Breast epithelium (tissue), 4 donors: ENCODE results near the gene EEPD1. TPM values are rescaled to one million over a fixed set of nuclear protein-coding genes. Genes with fewer than 3 reads are reported as not detected.

ENCODE experiments used
- DNase-seq, 2 donors: peaks; one replicate each; pipeline ENCODE4 v3.0.0-alpha.2; 2019; ENCODE audit warnings: low spot score in 2 of 2
- H3K27ac ChIP-seq, 2 donors: fragments of 200-600 bp; sonication (generic) in 1 of 2; one replicate each; pipeline ENCODE4 v1.5.1; 2016 to 2019; ENCODE audit warnings: mild to moderate bottlenecking in 1 of 2
- H3K27me3 ChIP-seq, 2 donors: fragments of 200-600 bp; sonication (generic) in 1 of 2; one replicate each; pipeline versions ENCODE4 v1.5.1 to v1.6.0; 2017 to 2019; ENCODE audit warnings: control low read depth in 1 of 2, mild to moderate bottlenecking in 1 of 2
- H3K36me3 ChIP-seq: fragments of 200-600 bp; one replicate; pipeline ENCODE4 v1.5.1; 2019
- H3K4me1 ChIP-seq, 2 donors: fragments of 200-600 bp; sonication (generic); one replicate each; pipeline ENCODE4 v1.5.1; 2016 to 2019; ENCODE audit warnings: control low read depth in 1 of 2
- H3K4me3 ChIP-seq, 3 donors: fragments of 200-600 bp; sonication (generic); 1 replicate in 2 of 3; 2 replicates in 1 of 3; pipeline ENCODE4 v1.5.1; 2016 to 2019; ENCODE audit warnings: mild to moderate bottlenecking in 3 of 3, moderate library complexity in 2 of 3
- H3K9me3 ChIP-seq, 2 donors: fragments of 200-600 bp; sonication (generic) in 1 of 2; one replicate each; pipeline ENCODE4 v1.5.1; 2016 to 2019; ENCODE audit warnings: control low read depth in 1 of 2
- POLR2A ChIP-seq: fragments of 450-650 bp; IDR thresholded peaks from one replicate; pipeline ENCODE4 v1.6.1; 2016; ENCODE audit warnings: antibody characterized with exemption, mild to moderate bottlenecking, moderate library complexity
- POLR2AphosphoS5 ChIP-seq, 3 donors: sonication (generic); formaldehyde crosslinking; IDR thresholded peaks; one replicate each; pipeline ENCODE4 v1.6.1; 2017; ENCODE audit warnings: antibody characterized with exemption in 3 of 3
- intact Hi-C: fragments of 100-400 bp; cut with DNase I; formaldehyde crosslinking; loops from one replicate; pipeline ENCODE4 v1.15.1; 2023; ENCODE audit warnings: low total_unique reads
- total RNA-seq, 3 donors: library from RNA; depleted of rRNA; stranded (reverse); fragments of >200 nt; gene quantifications; one replicate each; pipeline ENCODE4 v1.1.0, GENCODE V29; 2016
- TF ChIP-seq, protein P1 (sequence below), 3 donors: fragments of 450-650 bp; IDR thresholded peaks; one replicate each; pipeline ENCODE4 v1.5.1; 2016 to 2017; ENCODE audit warnings: antibody characterized with exemption in 3 of 3, mild to moderate bottlenecking in 3 of 3, moderate library complexity in 3 of 3

Gene EEPD1
- total RNA-seq, 3 donors from 2014 or later = 6.4 to 32.5 (median 10.5) TPM

GRCh38 chr7:36309716-36310115, 156.7 kb downstream of the EEPD1 start:
- H3K9me3 ChIP-seq = no peaks in the 10 kb centered on the region
- H3K27ac ChIP-seq = no peak overlapping the region
- H3K4me3 ChIP-seq = no peak overlapping the region
- intact Hi-C loops = no loop called here
- TF ChIP-seq, protein P1, sequence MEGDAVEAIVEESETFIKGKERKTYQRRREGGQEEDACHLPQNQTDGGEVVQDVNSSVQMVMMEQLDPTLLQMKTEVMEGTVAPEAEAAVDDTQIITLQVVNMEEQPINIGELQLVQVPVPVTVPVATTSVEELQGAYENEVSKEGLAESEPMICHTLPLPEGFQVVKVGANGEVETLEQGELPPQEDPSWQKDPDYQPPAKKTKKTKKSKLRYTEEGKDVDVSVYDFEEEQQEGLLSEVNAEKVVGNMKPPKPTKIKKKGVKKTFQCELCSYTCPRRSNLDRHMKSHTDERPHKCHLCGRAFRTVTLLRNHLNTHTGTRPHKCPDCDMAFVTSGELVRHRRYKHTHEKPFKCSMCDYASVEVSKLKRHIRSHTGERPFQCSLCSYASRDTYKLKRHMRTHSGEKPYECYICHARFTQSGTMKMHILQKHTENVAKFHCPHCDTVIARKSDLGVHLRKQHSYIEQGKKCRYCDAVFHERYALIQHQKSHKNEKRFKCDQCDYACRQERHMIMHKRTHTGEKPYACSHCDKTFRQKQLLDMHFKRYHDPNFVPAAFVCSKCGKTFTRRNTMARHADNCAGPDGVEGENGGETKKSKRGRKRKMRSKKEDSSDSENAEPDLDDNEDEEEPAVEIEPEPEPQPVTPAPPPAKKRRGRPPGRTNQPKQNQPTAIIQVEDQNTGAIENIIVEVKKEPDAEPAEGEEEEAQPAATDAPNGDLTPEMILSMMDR (IDR thresholded peaks at IDR 0.05) = no peak
- no peak for TF ChIP-seq POLR2AphosphoS5 (IDR thresholded peaks at IDR 0.05)
- no peak for TF ChIP-seq POLR2A
- no peaks in the 10 kb centered on the region for H3K27me3 ChIP-seq
- no peaks in the 10 kb centered on the region for H3K36me3 ChIP-seq
- DNase-seq = no peak
- H3K4me1 ChIP-seq = no peaks in the 10 kb centered on the region

- Histone ChIP-seq H3K27me3 (no peaks in the 10 kb centered on the region), H3K4me1 (no peaks in the 10 kb centered on the region), H3K9me3 (no peaks in the 10 kb centered on the region), H3K4me3 (no peak overlapping the region), H3K36me3 (no peaks in the 10 kb centered on the region), H3K27ac (no peak overlapping the region)
- DNase-seq = no peak
- TF ChIP-seq, protein P1 (IDR thresholded peaks at IDR 0.05) = no peak
- TF ChIP-seq POLR2A = no peak
- TF ChIP-seq POLR2AphosphoS5 (IDR thresholded peaks at IDR 0.05) = no peak
- intact Hi-C loops = no loop called here
Measured at GRCh38 chr7:36310897-36311296, 157.8 kb downstream of the EEPD1 start.

GRCh38 chr7:36311539-36311938, 158.5 kb downstream of the EEPD1 start:
- H3K27ac ChIP-seq = no peak overlapping the region
- no peak for DNase-seq
- H3K4me3 ChIP-seq = no peak overlapping the region
- intact Hi-C loops = no loop called here
- H3K4me1 ChIP-seq = no peaks in the 10 kb centered on the region
- H3K27me3 ChIP-seq = no peaks in the 10 kb centered on the region
- no peak for TF ChIP-seq POLR2A
- TF ChIP-seq, protein P1 (IDR thresholded peaks at IDR 0.05) = no peak
- no peak for TF ChIP-seq POLR2AphosphoS5 (IDR thresholded peaks at IDR 0.05)
- no peaks in the 10 kb centered on the region for H3K36me3 ChIP-seq
- no peaks in the 10 kb centered on the region for H3K9me3 ChIP-seq

DNA sequence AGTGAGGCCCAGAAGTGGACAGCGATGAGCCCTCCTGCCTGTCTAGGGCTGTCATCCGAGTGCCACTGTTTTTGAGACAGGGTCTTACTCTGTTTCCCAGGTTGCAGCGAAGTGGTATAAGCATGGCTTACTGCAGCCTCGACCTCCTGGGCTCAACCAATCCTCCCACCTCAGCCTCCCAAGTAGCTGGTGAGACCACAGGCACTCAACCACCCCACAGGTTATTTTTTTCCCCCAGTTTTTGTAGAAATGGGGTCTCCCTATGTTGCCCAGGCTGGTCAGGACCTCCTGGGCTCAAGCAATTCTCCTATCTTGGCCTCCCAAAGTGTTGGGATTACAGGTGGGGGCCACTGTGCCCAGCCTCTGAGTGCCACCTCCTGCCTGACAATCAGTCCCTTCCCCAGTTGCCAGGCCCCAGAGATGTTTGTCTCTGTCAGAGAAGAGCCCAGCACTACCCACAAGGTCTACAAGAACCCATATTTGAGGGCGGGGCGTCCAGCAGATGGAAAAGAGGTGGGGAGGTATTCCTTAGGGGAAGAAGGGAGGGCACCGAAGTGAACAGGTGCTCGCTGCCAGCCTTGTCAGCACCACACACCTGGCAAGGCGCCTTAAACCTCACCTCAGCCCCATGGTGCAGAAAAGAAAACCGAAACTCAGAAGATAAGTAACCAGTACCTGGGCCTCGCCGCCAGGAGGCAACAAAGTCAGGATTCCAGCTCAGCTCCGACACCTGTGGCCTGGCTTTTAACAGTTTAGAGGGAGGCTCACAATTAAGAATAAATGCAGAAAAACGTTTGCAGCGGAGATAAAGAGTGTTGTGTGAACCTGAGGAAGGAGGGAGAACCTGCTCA, 159.2 kb downstream of the EEPD1 start:
- intact Hi-C loops = no loop called here
- no peak overlapping the region for H3K27ac ChIP-seq
- peak in 1 of 2 donors; percentile 27 for DNase-seq
- H3K36me3 ChIP-seq = no peaks in the 10 kb centered on the region
- H3K4me1 ChIP-seq = no peaks in the 10 kb centered on the region
- H3K27me3 ChIP-seq = no peaks in the 10 kb centered on the region
- no peak overlapping the region for H3K4me3 ChIP-seq
- TF ChIP-seq POLR2A = no peak
- TF ChIP-seq, protein P1 (IDR thresholded peaks at IDR 0.05) = peak in 2 of 3 donors; percentile 40 to 52
- no peaks in the 10 kb centered on the region for H3K9me3 ChIP-seq

GRCh38 chr7:36312915-36313334, 159.9 kb downstream of the EEPD1 start:
- no peak overlapping the region for H3K4me3 ChIP-seq
- intact Hi-C loops = no loop called here
- H3K9me3 ChIP-seq = no peaks in the 10 kb centered on the region
- H3K27ac ChIP-seq = no peak overlapping the region
- TF ChIP-seq POLR2AphosphoS5 (IDR thresholded peaks at IDR 0.05) = no peak
- no peak for TF ChIP-seq POLR2A
- TF ChIP-seq, protein P1 (IDR thresholded peaks at IDR 0.05) = no peak
- no peaks in the 10 kb centered on the region for H3K4me1 ChIP-seq
- DNase-seq = no peak
- no peaks in the 10 kb centered on the region for H3K27me3 ChIP-seq
- no peaks in the 10 kb centered on the region for H3K36me3 ChIP-seq
